ENCODE measurements around the gene NUDC.

Gene NUDC

GRCh38 chr1:26913389-26913753, 8.2 kb upstream of the NUDC start:
- no peak for TF ChIP-seq CTCF (IDR thresholded peaks at IDR 0.05; ENCODE audit: borderline replicate concordance, insufficient read depth, low read depth, low read length)
- H3K4me3 ChIP-seq (ENCODE audit: low read depth, low read length) = no peak overlapping the region

GRCh38 chr1:26913754-26914619, 7.6 kb upstream of the NUDC start, which contains the start of gene NR0B2:
Gene NR0B2 (minus strand): TSS chr1:26913975. CDS start chr1:26913940, 35 bp downstream.
- H3K4me3 ChIP-seq (ENCODE audit: low read depth, low read length) = no peak within 1 kb of the TSS
- TF ChIP-seq CTCF (IDR thresholded peaks at IDR 0.05; ENCODE audit: borderline replicate concordance, insufficient read depth, low read depth, low read length) = no peak

GRCh38 chr1:26915204-26915842, 6.2 kb upstream of the NUDC start:
- H3K4me3 ChIP-seq (ENCODE audit: low read depth, low read length) = no peak overlapping the region
- no peak for TF ChIP-seq CTCF (IDR thresholded peaks at IDR 0.05; ENCODE audit: borderline replicate concordance, insufficient read depth, low read depth, low read length)

DNA sequence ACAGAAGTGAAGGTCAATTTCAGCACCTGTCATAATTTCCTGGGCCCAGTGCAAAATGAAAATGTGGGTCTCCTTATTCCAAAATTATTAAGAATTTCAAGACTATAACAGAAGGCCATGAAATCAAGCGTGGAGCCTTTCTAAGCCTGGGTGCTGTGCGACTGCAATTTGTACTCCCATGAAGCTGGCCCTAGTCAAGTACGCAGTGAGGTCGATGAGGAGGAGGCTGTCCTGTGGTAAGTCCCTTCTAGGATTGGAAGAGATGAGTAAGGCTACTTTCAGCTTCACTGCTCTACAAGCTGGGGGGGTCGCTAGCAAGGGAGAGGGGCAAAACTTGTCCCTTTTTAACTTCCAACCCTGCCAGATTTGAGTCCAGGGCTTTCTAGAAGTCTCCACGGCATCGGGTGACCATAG, 410 bp upstream of the NUDC start:
- peak overlapping the region; percentile 5 for H3K4me3 ChIP-seq (ENCODE audit: low read depth, low read length)
- TF ChIP-seq CTCF (IDR thresholded peaks at IDR 0.05; ENCODE audit: borderline replicate concordance, insufficient read depth, low read depth, low read length) = no peak

DNA sequence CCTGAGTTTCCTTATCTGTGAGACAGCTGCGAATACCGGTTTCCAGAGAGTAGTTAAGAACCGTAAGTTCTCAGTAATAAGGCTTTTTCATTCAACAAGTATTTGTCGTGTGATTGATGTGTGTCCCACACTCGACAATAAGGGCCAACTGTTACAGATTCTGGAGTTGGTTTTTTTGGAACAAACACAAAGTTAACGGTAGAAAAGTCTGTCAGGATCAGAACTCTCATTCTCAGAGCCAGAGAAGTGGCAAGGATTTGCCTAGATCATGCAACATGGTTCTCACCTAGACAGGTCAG, 837 bp downstream of the NUDC start:
- TF ChIP-seq CTCF (IDR thresholded peaks at IDR 0.05; ENCODE audit: borderline replicate concordance, insufficient read depth, low read depth, low read length) = no peak
- peak overlapping the region; percentile 87 for H3K4me3 ChIP-seq (ENCODE audit: low read depth, low read length)

GRCh38 chr1:26922901-26923300, 1.4 kb downstream of the NUDC start:
- no peak for TF ChIP-seq CTCF (IDR thresholded peaks at IDR 0.05; ENCODE audit: borderline replicate concordance, insufficient read depth, low read depth, low read length)
- peak overlapping the region; percentile 87 for H3K4me3 ChIP-seq (ENCODE audit: low read depth, low read length)

GRCh38 chr1:26923711-26924110, 2.2 kb downstream of the NUDC start:
- H3K4me3 ChIP-seq (ENCODE audit: low read depth, low read length) = no peak overlapping the region
- no peak for TF ChIP-seq CTCF (IDR thresholded peaks at IDR 0.05; ENCODE audit: borderline replicate concordance, insufficient read depth, low read depth, low read length)

Measured in GM12875 (cell line).